Breast epithelium (tissue), 3 donors: Measurements from ENCODE around the gene F13B.

Experiments used
- POLR2A ChIP-seq: fragments of 450-650 bp; IDR thresholded peaks from one replicate; pipeline ENCODE4 v1.6.1; 2016; ENCODE audit warnings: antibody characterized with exemption, mild to moderate bottlenecking, moderate library complexity
- TF ChIP-seq, protein P1 (sequence below), 3 donors: fragments of 450-650 bp; IDR thresholded peaks; one replicate each; pipeline ENCODE4 v1.5.1; 2016 to 2017; ENCODE audit warnings: antibody characterized with exemption in 3 of 3, mild to moderate bottlenecking in 3 of 3, moderate library complexity in 3 of 3

DNA sequence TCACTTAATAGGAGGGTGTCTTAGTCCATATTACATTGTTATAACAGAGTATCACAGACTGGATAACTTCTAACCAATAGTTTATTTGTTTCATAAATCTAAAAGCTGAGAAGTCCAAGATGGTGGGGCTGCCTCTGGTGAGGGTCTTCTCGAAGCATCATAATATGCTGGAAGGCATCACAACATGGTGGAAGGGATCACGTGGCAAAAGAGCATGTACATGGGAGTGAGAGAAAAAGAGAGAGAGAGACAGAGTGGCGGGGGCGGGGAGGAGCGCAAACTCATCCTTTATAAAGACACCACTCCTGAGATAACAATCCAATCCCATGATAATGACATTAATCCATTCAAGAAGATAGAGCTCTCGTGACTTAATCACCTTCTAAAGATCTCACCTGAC is 58.2 kb downstream of the F13B start:
- TF ChIP-seq, protein P1, sequence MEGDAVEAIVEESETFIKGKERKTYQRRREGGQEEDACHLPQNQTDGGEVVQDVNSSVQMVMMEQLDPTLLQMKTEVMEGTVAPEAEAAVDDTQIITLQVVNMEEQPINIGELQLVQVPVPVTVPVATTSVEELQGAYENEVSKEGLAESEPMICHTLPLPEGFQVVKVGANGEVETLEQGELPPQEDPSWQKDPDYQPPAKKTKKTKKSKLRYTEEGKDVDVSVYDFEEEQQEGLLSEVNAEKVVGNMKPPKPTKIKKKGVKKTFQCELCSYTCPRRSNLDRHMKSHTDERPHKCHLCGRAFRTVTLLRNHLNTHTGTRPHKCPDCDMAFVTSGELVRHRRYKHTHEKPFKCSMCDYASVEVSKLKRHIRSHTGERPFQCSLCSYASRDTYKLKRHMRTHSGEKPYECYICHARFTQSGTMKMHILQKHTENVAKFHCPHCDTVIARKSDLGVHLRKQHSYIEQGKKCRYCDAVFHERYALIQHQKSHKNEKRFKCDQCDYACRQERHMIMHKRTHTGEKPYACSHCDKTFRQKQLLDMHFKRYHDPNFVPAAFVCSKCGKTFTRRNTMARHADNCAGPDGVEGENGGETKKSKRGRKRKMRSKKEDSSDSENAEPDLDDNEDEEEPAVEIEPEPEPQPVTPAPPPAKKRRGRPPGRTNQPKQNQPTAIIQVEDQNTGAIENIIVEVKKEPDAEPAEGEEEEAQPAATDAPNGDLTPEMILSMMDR (IDR thresholded peaks at IDR 0.05): no peak
- TF ChIP-seq POLR2A: no peak
